HCT116 (cell line): Measurements from ENCODE around the gene THSD7B.

ENCODE experiments used
- CTCF ChIP-seq, 3 experiments: fragments of 200-600 bp in 1 of 3; sonication (generic) in 1 of 3; IDR thresholded peaks in 2 of 3; conservative IDR thresholded peaks in 1 of 3; 2 replicates each; pipeline ENCODE4 v1.5.1; 2012 to 2017; ENCODE audit warnings: low read depth in 2 of 3, low read length in 2 of 3, antibody characterized with exemption in 1 of 3, borderline replicate concordance in 1 of 3, control low read depth in 1 of 3, mild to moderate bottlenecking in 1 of 3, mixed read lengths in 1 of 3, mixed run types in 1 of 3, moderate library complexity in 1 of 3; ENCODE audit not compliant: insufficient read depth in 1 of 3
- EZH2phosphoT487 ChIP-seq: fragments of 200-600 bp; IDR thresholded peaks from 2 replicates; pipeline ENCODE4 v1.6.1; 2018; ENCODE audit warnings: antibody characterized with exemption, borderline replicate concordance
- MAX ChIP-seq: IDR thresholded peaks from 2 replicates; pipeline ENCODE4 v1.6.1; 2012
- POLR2A ChIP-seq: IDR thresholded peaks from 2 replicates; pipeline ENCODE4 v1.7.0; 2011; ENCODE audit warnings: borderline replicate concordance; ENCODE audit not compliant: insufficient read depth, insufficient read length; ENCODE audit errors: extremely low read depth
- REST ChIP-seq: IDR thresholded peaks from 2 replicates; pipeline ENCODE4 v1.6.1; 2012; ENCODE audit warnings: low read depth
- SP1 ChIP-seq: IDR thresholded peaks from 2 replicates; pipeline ENCODE4 v1.6.1; 2012; ENCODE audit warnings: low read depth
- ZBTB33 ChIP-seq: IDR thresholded peaks from 2 replicates; pipeline ENCODE4 v1.6.1; 2011; ENCODE audit warnings: mild to moderate bottlenecking, low read length, moderate library complexity; ENCODE audit not compliant: insufficient replicate concordance; ENCODE audit errors: extremely low read depth

- TF ChIP-seq CTCF (IDR thresholded peaks at IDR 0.05 in 2 of 3, conservative IDR thresholded peaks at IDR 0.05 in 1 of 3; ENCODE audit: borderline replicate concordance in 1 of 3, insufficient read depth in 1 of 3, low read depth in 2 of 3, low read length in 2 of 3) (no peak), SP1 (no peak), ZBTB33 (no peak), POLR2A (no peak), REST (no peak), EZH2phosphoT487 (no peak), MAX (no peak)
Observed at GRCh38 chr2:137002896-137003295, 237.6 kb downstream of the THSD7B start.
